ENCODE data around the gene NDEL1.

Gene NDEL1

GRCh38 chr17:8417806-8418205 is 17.9 kb upstream of the NDEL1 start:
- no peak for DNase-seq

DNA sequence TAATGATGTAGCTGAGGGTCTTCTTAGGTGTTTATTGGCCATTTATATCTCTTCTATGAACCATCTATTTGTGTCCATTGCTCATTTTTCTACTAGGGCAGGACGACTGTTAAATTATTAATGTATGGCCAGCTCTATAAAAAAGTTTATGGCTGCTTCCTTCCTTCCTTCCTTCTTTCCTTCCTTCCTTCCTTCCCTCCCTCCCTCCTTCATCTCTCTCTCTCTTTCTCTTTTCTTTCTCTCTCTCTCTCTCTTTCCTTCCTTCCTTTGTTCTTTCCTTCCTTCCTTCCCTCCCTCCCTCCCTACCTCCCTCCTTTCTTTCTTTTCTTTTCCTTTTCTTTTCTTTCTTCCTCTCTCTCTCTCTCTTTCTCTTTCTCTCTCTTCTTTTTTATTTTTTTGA is 17.2 kb upstream of the NDEL1 start:
- DNase-seq = no peak

DNA sequence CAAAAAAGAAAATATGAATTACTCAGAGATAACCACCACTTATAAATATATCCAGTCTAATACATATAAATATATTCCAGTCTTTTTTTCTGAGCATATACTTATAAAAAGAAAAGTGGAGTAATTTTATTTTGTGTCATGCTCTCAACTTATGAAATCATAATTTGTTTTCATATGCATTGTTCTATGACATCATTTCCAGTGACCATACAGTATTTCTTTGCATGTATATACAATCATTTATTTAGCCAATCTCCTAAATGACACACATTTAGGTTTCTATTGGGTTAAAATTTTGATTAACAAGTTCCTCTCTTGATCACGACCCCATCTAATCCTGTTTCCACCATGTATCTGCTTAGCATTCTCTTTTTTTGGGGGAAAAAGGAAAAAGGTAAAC is 16.4 kb upstream of the NDEL1 start:
- no peak for DNase-seq

DNA sequence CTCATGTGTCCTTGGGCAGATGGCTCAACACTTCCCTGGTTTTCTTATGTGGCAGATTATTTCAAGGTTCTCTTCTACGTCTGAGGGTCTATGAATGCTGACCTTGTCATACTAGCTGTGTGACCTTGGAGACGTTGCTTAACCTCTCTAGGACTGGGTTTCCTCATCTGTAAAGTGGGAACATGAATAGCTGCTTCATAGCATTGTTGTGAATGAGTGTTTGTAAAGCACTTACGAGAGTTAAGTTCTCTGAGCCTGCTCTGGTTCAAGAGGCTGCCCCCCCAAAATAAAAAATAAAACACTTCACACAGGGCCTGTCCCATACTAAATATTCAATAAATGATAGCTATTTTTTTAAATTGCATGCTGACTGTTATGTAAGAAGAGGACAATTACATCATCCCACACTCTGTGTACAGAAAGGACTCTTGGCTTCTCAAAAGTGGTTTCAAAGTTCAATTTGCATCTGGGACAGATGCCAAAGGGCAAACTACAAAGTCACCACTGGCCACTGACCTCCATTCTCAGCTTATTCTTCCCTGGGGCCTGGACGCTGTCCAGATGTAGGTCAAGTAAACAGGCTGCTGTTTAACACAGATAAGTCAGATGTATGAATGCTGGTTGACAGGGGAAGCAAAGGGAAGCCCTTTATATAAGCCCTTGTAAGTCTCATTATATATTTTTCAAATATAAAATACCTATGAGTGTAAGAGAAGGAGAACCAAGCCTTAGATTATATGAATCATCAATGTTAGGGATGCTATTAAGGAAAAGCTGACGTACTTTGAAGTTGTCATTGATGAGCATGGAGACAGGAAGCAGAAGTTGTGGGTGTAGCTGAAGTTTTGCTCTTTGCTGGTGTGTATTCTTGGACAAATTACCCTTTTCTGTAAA is 15.4 kb upstream of the NDEL1 start:
- no peak for DNase-seq

DNA sequence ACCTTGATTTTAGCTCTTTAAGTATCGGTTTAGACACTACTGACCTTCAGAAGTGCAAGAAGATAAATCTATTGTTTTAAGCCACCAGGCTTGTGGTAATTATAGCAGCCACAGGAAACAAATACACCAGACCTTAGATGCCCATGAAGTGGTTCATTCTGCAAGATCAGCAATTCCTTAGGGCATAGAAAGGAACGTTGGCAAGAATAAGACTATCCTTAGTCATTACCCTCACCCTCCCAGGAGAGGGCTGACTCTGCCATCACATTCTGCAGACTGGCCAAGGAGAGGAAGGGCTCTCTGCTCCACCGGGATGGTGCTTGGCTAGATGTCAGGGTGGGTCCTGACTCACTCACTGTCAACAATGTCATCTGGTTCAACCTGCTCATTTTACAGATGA is 14.1 kb upstream of the NDEL1 start:
- no peak for DNase-seq

GRCh38 chr17:8426094-8426720 is 9.5 kb upstream of the NDEL1 start:
- no peak for DNase-seq

DNA sequence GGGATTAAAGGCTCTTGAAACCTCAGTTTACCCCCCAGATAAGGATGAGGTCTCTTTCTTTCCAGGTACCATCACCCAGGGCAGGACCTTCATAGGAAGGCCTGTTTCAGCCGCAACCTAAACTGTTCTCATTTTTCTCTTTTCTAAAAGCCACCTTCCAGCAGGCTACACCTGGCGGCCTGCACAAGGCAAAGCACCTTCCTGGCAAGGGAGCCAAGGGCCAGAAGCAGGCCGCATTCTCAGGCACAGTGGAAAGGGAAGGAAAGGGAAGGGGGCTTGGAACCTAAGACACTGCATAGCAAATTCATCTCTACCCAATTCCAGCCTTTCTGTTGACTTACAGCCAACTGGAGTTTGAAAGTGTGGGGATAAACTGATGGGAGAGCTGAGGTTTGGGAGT is 8.9 kb upstream of the NDEL1 start:
- DNase-seq = no peak

DNA sequence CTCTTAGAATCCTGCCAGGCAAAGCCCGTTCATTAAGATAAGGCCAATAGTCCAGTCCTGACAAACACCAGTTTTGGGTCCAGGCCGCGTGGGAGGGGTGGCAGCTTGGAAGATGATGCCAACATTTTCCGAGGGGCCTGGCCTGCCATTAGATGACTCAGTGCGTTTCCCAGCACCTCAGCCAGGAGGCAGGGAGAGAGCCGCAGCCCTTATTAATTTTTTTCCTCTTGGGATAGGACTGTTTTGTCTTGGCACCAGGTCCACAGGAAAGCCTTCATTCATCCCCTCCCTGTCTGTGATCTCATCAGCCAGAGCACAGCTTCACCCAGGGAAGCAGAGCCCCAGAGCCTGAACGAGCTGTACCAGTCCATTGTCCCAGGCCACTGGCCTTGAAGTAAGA is 4.7 kb upstream of the NDEL1 start:
- DNase-seq = no peak

- DNase-seq = no peak
These were observed 622 bp downstream of the NDEL1 start for GRCh38 chr17:8436169-8436843.

- no peak for DNase-seq
These were observed 1.1 kb downstream of the NDEL1 start for GRCh38 chr17:8436844-8437171.

DNA sequence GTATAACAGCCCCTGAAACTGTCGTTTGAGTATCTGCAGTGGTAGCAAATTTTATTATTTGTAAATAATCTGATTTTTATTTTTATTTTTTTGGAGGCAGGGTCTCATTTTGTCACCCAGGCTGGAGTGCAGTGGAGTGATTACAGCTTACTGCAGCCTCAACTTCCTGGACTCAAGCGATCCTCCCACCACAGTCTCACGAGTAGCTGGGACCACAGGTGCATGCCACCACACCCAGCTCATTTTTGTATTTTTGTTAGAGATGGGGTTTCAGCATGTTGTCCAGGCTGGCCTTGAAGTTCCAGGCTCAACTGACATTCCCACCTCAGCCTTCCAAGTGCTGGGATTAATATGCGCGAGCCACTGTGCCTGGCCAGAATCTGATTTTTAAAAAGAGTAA is 2.8 kb downstream of the NDEL1 start:
- DNase-seq = no peak

GRCh38 chr17:8439681-8440080 is 4.0 kb downstream of the NDEL1 start:
- no peak for DNase-seq

GRCh38 chr17:8441690-8442089 is 6.0 kb downstream of the NDEL1 start:
- DNase-seq = no peak

GRCh38 chr17:8442310-8442709 is 6.6 kb downstream of the NDEL1 start:
- DNase-seq = no peak

DNA sequence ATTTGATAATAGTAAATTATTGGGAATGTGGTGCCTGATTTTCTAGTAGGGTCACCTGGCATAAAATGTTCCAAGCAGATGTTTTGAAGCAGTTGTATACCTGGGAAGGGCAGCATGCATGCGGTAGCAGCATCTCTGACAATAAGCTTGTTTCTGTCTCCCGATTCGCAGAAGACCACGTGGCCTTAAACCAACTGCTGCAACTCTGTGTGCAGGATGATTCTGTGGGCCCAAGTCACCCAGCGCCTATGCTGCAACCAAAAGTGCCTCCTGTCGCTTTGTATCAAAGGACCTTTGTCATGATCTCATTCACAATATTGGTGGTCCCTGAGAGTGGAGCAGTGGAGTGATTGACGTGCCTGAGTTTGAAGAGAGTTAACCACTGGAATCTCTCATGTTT is 8.1 kb downstream of the NDEL1 start:
- no peak for DNase-seq

GRCh38 chr17:8444494-8444893 is 8.8 kb downstream of the NDEL1 start:
- DNase-seq = no peak

DNA sequence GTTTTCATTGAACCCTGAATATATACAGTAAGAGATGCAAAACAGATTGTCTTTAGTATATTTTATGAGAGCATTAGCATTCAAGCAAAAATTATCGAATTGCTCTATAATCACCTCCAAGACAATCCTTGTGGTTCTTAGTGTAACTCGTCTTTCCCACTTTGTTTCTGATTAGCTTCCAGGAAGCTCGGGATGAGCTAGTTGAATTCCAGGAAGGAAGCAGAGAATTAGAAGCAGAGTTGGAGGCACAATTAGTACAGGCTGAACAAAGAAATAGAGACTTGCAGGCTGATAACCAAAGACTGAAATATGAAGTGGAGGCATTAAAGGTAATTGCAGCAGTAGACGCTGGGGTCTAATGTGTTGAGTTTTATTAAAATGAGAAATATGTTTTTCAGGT is 9.9 kb downstream of the NDEL1 start:
- DNase-seq = no peak

GRCh38 chr17:8447799-8448198 is 12.1 kb downstream of the NDEL1 start:
- DNase-seq = no peak

- no peak for DNase-seq
These were observed 12.6 kb downstream of the NDEL1 start for GRCh38 chr17:8448310-8448709.

- DNase-seq = no peak
These were observed 16.4 kb downstream of the NDEL1 start for GRCh38 chr17:8451933-8452614.

GRCh38 chr17:8453326-8453725 is 17.6 kb downstream of the NDEL1 start:
- no peak for DNase-seq

DNA sequence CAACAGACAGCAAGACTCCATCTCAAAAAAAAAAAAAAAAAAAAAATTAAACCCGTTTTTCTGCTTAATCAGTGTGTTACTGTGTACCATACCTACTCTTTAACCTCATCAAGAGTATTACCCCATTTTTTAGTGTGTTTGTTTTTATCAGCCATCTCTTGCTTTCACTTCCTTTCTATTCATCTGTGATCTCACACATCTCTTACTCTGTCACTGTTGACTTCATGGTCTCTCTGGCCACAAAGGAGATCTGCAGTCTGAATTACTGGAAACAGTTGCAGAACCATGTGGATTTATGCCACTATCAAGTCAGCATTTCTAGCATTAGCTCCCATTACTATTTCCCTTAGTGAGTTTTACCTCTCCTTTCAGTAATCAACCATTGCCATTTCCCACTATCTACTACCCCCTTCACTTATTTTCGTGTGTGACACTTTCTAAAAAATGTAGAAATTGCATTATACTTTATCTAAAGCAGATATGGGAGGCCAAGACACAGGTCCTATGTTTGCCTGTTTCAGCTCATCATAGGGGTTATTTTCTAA is 20.1 kb downstream of the NDEL1 start:
- no peak for DNase-seq

DNA sequence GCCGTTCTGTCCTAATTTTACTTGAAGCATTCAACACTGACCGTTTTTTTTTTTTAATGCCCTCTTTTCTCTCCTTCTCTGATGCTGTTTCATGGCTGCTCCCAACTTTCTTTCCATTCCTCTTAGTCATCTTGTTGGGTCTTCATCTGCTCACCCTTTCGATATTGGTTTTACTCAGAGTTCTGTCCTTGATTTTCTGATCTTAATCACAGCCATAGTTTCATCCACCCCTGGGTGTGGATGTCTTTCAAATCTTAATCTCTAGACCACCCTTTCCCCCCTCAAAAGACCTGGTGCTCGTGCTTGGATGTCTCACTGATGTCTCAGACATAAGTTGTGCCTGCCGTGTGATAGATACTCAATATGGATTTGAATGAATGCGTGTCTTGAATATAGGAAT is 22.4 kb downstream of the NDEL1 start:
- DNase-seq = no peak
